Measurements from ENCODE around the gene ARCN1. TPM values are rescaled to one million over a fixed set of nuclear protein-coding genes. Genes with fewer than 3 reads are reported as not detected.
A peak's percentile ranks its signal among the peaks of the same experiment; 100 is the strongest.
"Not testable (repeated sequence)": the region's sequence is repeated elsewhere in the genome, so short reads cannot be mapped to it uniquely, and the experiment has no call there.

ARCN1 gene
- total RNA-seq, 1 donor from 2014 or later, result 128 TPM

DNA sequence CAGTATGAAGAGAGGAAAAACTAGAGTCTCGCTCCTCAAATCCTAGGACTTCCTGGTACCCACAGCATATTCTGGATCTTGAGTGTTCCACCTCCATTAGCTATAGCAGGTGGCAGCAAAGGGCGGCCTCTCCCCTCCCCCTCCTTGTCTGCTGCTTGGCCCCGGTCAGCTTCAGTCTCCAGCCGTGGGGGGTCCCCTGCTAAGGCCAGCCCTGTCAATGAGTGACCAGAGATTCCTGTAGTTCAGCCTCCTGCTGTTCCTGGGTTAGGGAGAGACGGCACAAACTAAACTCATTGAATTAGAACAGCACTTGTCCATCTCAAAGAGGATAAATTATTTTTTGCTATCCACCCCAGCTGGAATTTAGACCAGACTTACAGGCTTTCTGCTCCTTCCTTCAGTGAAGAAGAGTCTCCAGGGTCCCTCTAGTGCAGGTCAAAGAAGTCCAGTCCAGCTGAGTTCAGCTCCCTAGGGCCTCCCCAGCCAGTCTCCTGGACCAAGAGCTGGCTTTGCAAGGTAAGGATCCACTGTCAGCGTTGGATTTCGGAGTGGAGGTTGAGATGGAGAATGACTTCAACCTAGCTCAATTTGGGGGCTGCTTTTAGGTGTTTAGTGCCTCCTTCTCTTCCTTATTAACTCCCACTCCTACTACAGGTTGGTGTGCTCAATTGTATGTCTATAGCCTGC is 34.1 kb downstream of the ARCN1 start:
- DNase-seq, result no peak

DNA sequence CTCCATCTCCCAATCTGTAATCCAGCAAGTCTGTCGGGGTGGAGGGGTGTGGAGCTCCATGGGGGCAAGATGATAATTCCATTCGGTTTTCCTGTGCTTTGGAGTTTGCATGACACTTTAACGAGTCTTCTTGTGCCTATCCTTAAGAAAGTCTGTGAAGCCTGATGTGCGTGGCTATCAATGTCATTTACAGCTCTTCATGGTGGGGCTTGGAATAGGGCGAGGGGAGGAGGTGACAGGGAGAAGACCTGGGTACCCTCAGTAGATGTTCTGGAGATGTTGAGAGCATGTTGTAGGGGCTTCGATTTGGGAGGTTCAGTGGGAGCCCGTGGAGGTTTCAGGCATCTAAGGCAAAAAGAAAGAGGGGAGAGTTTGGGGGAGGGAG is 34.6 kb downstream of the ARCN1 start:
- DNase-seq, result no peak

DNA sequence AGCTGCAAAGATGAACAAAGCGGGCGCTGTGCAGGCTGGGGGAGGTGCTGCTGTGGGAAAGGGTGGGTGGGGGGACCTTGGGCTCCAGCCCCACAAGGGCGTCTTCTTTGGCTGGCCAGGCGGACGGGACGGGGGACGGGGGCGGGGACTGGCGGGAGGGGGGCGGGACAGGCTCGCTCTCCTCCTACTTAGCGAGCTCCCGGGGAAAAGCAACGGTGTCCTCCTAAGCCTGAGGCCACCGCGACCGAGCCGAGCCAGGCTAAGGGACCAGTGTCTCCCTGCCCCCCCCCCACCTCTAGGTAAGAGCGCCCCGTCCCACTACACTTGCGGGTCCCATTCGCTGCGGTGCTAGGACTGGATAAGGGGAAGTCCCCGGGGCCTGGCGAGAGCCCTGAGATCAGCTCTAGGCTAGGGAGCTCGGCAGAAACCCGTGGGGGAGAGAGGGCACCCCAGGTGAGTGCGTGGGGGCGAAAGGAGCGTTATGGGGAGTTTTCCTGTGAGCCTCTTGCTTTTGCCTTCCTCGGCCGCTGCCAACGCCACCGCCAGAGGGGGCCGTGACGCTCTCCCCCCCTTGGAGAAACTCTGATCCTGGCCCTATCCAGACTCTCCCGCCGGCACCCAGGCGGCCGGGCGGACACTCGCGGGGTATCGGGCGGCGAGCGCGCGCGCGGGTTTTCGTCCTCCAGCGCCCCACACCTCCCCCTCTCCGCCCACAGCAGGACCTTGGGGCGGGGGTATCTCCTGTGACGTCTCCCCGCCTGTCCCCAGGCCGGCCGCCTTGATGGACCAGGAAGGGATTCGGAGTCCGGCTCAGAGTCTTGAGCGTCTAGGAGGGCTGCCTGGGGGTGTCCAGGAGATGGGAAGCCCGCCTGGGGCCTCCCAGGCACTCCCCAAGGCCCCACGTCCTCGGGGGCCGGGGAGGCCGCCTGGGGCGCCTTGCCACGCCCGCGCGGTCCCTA is 35.5 kb downstream of the ARCN1 start, which contains the start of gene PHLDB1:
Gene PHLDB1 (plus strand): TSS at position 215 of the 959 bp plus-strand sequence. CDS start 6,222 bp downstream, outside the sequence.
- peak; percentile 82 for DNase-seq

DNA sequence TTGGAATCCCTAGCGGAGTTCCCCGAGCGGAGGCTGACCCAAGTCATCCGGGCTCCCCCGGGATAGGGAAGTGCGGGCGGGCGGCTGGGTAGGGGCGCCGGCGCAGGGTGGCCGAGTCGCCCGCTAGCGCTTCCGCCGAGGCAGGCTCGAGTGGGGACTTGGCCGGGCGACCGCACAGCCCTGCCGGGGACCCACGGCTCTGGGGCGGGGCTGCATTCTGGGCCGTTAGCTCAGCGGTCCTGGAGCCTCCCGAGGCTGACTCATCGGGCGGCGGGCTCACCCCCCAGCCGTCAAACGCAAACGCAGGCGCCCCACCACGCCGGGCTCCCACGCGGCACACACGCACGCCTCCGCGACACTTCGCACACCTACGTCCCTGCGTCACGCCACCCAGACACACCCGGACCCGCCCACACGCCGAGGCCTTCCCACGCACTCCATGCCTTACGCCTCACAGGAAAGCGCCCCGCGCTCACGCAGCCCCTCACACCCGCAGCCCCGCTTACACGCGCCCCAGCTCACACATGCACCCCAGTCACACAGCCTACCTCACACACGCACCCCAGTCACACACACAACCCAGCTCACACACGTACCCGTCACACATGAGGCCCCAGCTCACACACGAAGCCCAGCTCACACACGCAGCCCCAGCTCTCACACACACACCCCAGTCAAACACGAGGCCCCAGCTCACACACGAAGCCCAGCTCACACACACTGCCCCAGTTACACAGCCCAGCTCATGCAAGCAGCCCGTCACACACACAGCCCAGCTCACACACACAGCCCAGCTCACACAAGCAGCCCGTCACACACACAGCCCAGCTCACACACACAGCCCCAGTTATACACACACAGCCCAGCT is 36.4 kb downstream of the ARCN1 start:
- DNase-seq, result peak; percentile 68

DNA sequence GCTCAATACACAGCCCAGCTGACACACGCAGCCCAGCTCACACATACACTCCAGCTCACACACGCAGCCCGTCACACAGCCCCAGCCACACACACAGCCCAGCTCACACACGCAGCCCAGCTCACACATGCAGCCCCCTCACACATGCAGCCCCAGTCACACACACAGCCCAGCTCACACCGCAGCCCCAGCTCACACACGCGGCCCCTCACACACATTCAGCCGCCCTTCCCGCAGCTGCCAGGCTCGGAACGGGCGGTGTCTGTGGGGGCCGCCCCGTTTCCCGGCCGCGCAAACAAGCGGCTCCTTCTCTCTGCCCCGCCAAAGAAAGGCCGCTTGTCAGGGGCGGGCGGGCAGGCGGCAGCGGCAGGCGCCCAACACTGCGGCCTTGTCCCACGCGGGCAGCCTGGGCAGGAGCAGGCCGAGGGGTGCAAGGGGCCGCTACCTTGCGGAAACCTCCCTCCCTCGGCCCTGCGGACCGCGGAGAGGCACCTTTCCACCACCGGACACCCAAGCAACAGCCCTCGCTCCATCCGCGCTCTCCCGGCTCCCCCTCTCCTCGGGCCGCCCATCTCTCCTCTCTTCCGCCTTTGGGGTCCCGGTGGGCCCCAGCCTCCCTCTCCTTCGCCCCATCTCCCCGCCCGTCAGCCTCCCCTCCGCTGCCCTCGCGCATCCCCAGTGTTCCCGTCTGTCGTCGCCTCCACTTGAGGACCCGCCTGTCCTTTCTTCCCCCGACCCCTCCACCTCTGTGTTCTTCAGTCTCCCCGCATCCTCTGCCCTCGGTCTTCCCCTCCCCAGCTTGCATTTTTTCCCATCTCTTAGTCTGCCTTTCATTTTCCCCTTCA is 37.4 kb downstream of the ARCN1 start:
- DNase-seq, result peak; percentile 71

DNA sequence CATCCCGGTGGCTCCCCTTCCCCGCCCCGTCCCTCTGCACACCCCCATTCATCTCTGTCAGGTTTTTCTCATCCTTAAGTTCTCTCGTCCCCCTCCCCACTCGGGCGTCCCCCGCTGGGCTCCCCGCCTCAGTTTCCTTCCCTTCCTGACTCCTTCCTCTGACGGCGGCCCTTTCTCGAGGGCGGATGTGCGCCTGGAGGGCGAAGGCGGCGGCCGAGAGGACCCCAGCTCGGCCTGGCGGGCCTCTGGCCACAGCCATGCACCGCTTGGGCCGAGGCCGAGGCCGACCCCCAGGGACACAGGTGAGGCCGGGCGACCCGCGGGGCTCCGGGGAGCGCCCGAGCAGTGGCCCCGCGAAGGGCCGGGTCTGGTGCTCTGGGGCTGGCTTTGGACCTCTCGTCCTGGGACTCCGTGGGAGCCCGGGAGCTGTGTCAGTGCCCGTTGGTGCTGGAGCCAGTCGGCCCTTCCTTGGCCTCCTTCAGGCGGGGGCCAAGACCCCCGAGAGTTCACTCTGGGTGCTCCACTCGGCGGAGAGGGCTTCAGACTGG is 38.1 kb downstream of the ARCN1 start:
- no peak for DNase-seq

DNA sequence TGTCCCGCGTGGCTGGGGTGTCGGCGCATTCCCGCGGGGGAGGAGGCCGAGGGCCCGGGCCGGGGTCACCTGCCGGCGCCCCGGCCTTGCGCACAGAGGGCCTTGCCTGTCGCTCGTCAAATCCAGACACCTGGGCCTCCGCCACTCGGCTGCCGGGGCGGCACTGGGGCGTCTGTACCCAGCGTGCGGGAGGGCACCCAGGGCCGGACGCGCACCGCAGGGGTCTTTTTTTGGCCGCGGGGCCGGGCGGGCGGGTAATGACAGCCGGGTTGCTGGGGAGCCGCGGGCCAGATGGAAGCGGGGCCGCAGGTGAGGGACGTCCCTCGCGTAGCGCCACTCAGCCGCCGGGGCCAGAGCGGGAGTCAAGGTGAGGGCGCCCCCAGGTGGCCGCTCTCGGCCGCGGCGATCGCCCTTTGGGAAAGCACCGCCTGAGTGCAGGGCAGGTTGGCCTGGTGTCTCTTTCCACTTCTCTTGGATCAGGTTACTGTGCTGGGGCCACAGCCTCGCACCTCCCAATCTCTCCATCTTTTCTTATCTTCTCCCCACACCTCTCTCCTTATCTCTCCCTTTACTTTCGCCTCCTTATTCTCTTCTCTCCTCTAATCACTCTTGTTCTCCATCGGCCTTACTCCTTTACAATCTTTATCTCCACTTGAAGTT is 38.7 kb downstream of the ARCN1 start:
- DNase-seq, result peak; percentile 80

DNA sequence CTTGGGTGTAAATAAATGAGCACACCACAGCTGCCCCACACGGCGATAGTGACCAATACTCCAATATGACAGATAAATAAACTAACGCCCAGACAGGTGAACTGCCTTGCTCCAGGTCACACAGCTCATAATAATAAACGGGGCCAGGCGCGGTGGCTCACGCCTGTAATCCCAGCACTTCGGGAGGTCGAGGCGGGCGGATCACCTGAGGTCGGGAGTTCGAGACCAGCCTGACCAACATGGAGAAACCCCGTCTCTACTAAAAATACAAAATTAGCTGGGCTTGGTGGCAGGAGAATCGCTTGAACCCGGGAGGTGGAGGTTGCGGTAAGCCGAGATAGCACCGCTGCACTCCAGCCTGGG is 39.2 kb downstream of the ARCN1 start:
- DNase-seq, result not testable (repeated sequence)

DNA sequence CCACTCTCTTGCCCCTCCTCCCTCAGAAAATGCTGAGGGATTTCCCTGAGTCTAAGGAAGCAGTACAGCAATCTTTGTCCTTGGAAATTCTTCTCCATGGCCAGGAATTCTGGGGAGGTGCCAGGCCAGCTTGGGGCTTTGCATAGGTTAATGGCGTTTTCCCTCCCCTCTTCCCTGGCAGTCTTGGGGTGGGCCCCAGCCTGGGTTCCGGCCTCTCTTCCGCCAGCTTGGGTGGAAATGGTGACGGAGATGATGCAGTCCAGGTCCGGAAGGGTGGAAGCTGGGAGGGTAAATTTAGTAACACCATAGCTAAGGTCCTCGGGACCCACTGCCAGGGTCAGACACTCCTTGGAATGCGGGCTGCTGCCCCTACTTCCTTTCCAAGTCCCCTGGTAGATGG is 40.2 kb downstream of the ARCN1 start:
- peak; percentile 48 for DNase-seq

DNA sequence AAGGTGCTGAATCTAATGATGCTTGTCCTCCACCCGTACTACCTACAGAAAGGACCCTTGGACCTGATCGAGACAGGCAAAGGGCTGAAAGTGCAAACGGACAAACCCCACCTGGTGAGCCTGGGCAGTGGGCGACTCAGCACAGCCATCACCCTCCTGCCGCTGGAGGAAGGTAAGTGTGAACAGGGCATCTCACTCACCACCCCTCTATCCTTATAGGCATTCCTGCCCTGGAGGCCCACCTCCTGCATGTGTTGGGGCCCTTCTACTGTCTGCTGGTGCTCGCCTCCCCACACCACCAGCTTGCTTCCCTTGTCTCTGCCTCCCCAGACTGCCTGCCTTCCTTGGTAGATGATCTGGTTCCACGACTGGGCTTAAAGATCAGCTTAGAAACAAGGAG is 42.3 kb downstream of the ARCN1 start:
- no peak for DNase-seq

DNA sequence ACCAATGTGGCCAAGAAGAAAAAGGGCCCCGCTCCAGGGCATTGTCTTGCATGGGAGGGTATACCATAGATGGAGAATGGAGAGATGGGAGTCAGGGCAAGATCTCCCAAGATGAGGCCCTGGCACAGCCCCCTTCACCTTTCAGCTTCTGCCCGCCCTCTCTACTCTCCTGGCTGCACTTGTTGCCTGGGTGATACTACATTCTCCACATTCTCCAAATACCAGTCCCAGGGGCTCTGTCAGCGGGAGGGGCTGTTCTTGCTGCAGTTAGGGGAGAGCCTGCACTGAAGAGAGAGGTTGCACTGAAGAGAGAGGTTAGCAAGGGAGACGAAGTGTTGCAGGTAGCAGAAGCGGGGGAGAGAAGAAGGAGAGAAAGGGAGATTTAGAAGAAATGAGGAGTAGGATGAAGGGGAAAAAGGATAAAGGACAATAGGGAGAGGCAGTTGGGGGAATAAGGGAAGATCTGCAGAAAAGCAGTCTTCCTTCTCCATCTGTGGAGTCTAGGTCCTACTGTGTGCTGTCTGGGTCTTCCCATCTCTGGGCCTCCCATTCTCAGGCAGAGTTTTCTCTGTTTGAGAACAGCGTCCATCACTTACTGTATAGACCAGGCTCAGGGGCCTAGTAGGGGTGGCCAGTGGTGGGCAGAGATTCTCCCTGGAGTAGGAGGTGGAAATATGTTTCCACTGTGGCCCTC is 43.2 kb downstream of the ARCN1 start:
- no peak for DNase-seq

DNA sequence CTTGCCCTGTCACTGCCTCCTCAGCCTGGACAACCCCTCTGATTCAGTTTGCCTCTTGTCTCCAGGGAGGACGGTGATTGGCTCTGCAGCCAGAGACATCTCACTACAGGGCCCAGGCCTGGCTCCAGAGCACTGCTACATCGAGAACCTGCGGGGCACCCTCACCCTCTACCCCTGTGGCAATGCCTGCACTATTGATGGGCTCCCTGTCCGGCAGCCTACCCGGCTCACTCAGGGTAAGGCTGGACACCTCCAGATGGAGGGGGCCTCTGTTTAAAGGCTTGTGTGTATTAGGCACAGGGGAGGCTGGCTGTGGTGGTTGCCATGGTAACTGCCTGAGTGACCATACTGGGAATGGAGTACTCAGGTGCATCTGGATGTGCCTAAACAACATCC is 43.8 kb downstream of the ARCN1 start:
- no peak for DNase-seq

DNA sequence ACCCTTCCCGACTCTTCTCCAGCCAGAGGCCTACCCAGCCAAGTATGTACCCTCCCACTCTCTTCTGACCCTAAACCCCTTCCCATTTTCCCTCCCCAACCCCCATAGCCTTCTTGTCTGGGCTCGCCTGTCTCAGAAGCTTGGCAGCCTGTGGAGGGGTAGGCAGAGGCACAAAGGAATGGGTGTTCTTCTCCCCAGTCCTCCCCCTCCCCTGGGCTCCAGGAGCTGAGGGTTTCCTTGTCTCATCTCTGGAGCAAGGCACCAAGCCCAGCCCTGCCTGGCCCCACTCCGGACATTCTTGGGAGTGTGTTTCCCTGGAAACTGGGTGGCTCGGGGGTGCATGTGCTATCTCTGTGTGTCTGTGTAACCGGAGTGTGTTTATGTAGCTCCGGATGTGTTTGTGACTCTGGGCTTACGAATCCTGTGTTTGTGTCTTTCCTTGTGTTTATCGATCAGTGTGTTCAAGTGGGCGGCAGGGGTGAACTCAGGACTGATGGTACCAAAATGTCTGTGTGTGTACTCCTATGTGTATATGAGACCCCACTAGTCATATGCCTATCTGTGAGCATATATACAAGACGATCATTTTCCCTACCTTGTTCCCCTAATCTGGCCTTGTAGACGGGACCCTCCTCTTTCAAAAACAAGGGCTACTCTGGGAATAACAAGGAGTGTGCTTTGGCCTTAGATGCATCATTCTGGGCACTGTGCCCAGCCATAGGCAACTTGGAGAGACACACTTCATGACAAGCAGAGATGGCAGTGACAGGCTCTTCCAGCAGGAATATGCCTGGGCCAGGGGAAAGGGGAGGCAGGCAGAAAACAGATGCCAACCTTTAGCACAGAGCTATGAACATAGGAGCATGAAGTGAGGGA is 46.1 kb downstream of the ARCN1 start:
- DNase-seq, result peak; percentile 60

DNA sequence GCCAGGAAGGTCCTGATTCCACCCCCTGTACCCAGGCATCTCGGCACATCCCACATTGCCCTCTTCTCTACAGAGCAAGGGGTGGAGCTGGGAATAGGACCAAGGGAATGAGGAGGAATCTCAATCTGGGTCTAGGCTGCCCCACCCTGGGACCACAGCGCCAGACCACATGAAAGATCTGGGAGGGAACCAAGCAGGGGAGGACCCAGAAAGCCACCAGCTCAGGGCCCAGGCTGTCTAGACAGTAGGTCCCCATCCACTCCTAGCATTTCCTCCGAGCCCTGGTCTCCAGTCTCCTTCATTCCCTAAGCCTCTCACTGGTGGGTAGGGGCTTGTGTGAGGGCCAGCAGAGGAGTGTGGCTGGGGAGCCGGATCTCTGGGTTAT is 46.8 kb downstream of the ARCN1 start:
- DNase-seq, result peak; percentile 38

DNA sequence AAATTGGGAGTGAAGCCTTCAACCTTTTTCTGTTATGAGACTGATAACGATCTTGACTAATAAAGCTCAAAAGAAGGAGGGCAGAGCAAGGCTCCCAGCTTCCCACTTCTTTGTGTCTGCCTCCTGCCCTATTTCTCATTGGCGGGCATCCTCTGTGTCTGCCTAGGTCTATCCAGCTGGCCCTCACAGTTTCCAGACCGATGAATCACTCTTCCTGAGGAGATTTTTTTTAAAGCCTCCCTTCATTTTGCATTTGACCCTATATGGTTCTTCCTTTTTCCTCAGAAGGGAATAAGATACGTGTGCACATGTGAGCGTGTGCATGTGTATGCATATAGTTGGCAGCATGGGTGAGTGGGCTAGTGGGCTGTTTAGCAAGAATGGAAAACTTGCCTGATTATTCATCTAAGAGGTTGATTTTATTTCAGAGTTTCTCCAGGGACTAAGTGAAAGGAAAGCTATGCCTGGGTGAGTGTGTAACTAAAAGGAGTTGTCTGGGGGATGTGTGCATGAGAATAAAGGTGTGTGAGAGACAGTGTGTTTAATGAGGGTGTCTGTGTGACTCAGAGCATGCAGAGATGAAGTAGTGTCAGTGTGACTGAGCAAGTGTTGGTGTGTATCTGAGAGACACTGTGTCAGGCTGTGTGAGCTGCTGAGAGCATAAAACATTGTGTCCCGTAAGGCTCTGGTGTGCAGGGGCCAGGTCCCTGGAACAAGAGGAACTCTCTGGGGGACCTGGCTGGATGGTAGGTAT is 47.4 kb downstream of the ARCN1 start:
- DNase-seq, result peak; percentile 54

DNA sequence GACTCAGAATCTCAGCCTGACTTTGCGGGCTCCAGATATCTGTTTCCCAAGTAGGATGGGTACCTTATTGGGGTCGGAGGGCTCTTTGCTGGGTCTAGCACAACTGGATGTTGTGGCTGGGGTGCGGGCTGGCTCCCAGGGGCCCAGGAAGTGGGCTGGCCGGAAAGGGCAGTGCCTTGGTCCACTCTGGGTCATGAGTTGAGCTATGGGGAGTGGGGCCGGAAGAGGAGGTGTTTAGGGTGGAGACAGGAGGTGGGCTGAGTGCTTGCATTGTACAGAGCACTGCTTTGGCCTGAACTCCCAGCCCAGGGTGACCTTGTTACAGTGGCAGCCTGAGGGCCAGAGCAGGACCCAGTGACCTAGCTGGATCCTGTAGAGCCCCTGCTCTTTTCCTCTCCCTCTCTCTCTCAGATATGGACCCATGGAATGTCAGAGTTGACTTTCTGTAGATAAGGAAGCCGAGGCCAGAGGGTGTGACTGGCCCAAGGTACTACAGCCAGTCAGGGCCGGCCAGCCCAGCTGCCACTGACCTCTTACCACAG is 48.4 kb downstream of the ARCN1 start:
- no peak for DNase-seq

DNA sequence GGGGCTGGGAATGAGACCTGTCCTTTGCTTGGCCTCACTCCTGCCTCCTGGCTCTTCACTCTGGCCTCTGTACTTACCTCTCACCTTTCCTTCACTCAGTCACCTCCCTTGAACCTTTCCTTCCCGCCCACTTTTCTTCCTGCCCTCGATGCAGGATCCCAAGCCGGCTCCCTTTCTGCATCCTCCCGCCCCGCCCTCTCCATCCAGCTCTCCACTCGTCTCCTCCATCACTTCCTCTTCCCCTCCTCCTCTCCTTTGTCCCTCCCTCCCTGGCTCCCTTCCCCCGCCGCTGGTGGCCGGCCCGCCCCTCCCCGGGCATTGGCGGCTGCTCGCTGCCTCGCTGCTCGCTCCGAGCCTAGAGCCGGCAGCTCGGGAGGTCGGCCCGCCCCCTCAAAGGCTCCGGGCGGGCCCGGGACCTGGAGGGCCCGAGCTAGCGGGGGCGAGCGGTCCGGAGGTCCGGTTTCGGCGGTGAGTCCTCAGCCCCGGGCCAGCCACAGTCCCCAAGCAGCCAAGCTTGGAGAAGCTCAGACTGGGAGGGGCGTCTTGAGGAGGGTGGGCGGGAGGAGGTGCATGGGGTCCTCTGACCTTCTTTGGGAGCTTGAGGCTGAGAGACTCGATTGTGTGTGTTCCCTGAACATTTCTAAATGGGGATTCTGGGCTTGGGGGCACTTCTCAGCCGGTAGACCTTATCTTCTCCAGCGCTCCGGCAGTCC is 49.0 kb downstream of the ARCN1 start:
- DNase-seq, result peak; percentile 94
